ENCODE measurements around the gene METTL15.
"Not testable (repeated sequence)": the region's sequence is repeated elsewhere in the genome, so short reads cannot be mapped to it uniquely, and the experiment has no call there.

The METTL15 gene

GRCh38 chr11:28107750-28108618 is at the start of gene METTL15, which contains the start of gene KIF18A:
Gene METTL15, plus strand, starts transcription at chr11:28108388. Its CDS starts 4,947 bp downstream, at chr11:28113335.
Gene KIF18A, minus strand, starts transcription at chr11:28108156. Its CDS starts 10,209 bp downstream, at chr11:28097947.
- DNase-seq (ENCODE audit: low read depth, low spot score) = peak; percentile 100

- DNase-seq (ENCODE audit: low read depth, low spot score) = no peak
These were observed 36.9 kb upstream of the METTL15 start for GRCh38 chr11:28071305-28071704.

- no peak for DNase-seq (ENCODE audit: low read depth, low spot score)
These were observed 35.9 kb upstream of the METTL15 start for GRCh38 chr11:28072321-28072720.

- no peak for DNase-seq (ENCODE audit: low read depth, low spot score)
These were observed 30.7 kb upstream of the METTL15 start for GRCh38 chr11:28077521-28077920.

- DNase-seq (ENCODE audit: low read depth, low spot score) = no peak
These were observed 25.1 kb upstream of the METTL15 start for GRCh38 chr11:28083118-28083517.

- DNase-seq (ENCODE audit: low read depth, low spot score) = no peak
These were observed 21.6 kb upstream of the METTL15 start for GRCh38 chr11:28086569-28086968.

GRCh38 chr11:28087192-28087591 is 21.0 kb upstream of the METTL15 start:
- DNase-seq (ENCODE audit: low read depth, low spot score) = not testable (repeated sequence)

- DNase-seq (ENCODE audit: low read depth, low spot score) = not testable (repeated sequence)
These were observed 20.5 kb upstream of the METTL15 start for GRCh38 chr11:28087693-28088092.

- no peak for DNase-seq (ENCODE audit: low read depth, low spot score)
These were observed 18.8 kb upstream of the METTL15 start for GRCh38 chr11:28089378-28089777.

GRCh38 chr11:28090052-28090749 is 18.0 kb upstream of the METTL15 start:
- DNase-seq (ENCODE audit: low read depth, low spot score) = no peak

- no peak for DNase-seq (ENCODE audit: low read depth, low spot score)
These were observed 15.4 kb upstream of the METTL15 start for GRCh38 chr11:28092786-28093185.

- DNase-seq (ENCODE audit: low read depth, low spot score) = no peak
These were observed 9.9 kb upstream of the METTL15 start for GRCh38 chr11:28098257-28098656.

- no peak for DNase-seq (ENCODE audit: low read depth, low spot score)
These were observed 8.5 kb upstream of the METTL15 start for GRCh38 chr11:28099715-28100114.

GRCh38 chr11:28100665-28101064 is 7.5 kb upstream of the METTL15 start:
- no peak for DNase-seq (ENCODE audit: low read depth, low spot score)

GRCh38 chr11:28102300-28102699 is 5.9 kb upstream of the METTL15 start:
- DNase-seq (ENCODE audit: low read depth, low spot score) = not testable (repeated sequence)

GRCh38 chr11:28104425-28104824 is 3.8 kb upstream of the METTL15 start:
- no peak for DNase-seq (ENCODE audit: low read depth, low spot score)

- no peak for DNase-seq (ENCODE audit: low read depth, low spot score)
These were observed 3.2 kb upstream of the METTL15 start for GRCh38 chr11:28104984-28105383.

GRCh38 chr11:28105869-28106268 is 2.3 kb upstream of the METTL15 start:
- no peak for DNase-seq (ENCODE audit: low read depth, low spot score)

- DNase-seq (ENCODE audit: low read depth, low spot score) = no peak
These were observed 1.7 kb upstream of the METTL15 start for GRCh38 chr11:28106353-28107043.

- no peak for DNase-seq (ENCODE audit: low read depth, low spot score)
These were observed 918 bp upstream of the METTL15 start for GRCh38 chr11:28107191-28107749.

- DNase-seq (ENCODE audit: low read depth, low spot score) = no peak
These were observed 770 bp downstream of the METTL15 start for GRCh38 chr11:28108958-28109357.

Measured in ELF-1 (cell line).